Measurements from ENCODE around the gene MYH15. TPM values are rescaled to one million over a fixed set of nuclear protein-coding genes. Genes with fewer than 3 reads are reported as not detected.

The MYH15 gene
- total and polyA plus RNA-seq, 4 donors: 0.06 to 0.31 (median 0.25) TPM

Other genes starting within 250 kb of the MYH15 start
- 10 to 100 TPM in 1 of 2 donors, 1 to 10 TPM in 1; 4.8 to 20.2 TPM for gene HHLA2, start 214.0 kb downstream of the MYH15 start, total RNA-seq
- 1 to 10 TPM; 1.8 to 2.2 TPM for gene HHLA2, start 214.0 kb downstream of the MYH15 start, polyA plus RNA-seq
- 10 to 100 TPM in 1 of 2 donors, 1 to 10 TPM in 1; 2.6 to 12.9 TPM for gene CIP2A, start 78.8 kb upstream of the MYH15 start, total RNA-seq
- 1 to 10 TPM; 1.1 to 1.6 TPM for gene CIP2A, start 78.8 kb upstream of the MYH15 start, polyA plus RNA-seq
- gene DZIP3, start 79.1 kb upstream of the MYH15 start, total RNA-seq: 10 to 100 TPM; 18.5 to 44.1 TPM
- 1 to 10 TPM; 3.8 to 7.5 TPM for gene DZIP3, start 79.1 kb upstream of the MYH15 start, polyA plus RNA-seq
- not detected for gene RETNLB, start 246.8 kb upstream of the MYH15 start, total RNA-seq
- gene RETNLB, start 246.8 kb upstream of the MYH15 start, polyA plus RNA-seq: not detected

Data from lung (tissue), 4 donors.